Activated T-helper 1 cell treated with Interleukin-2 at 50 U/mL for 16 hours (primary cell): ENCODE results near the gene ACAP2.

ENCODE experiments used
- DNase-seq: peaks from one replicate; pipeline ENCODE4 v3.0.0-alpha.2; 2020; ENCODE audit warnings: low read depth

The ACAP2 gene

GRCh38 chr3:195286115-195286872 lies 156.5 kb downstream of the ACAP2 start:
- DNase-seq, result no peak

GRCh38 chr3:195285372-195285771 lies 157.4 kb downstream of the ACAP2 start:
- DNase-seq, result no peak

- no peak for DNase-seq
These were observed 158.0 kb downstream of the ACAP2 start for GRCh38 chr3:195284842-195285241.

- no peak for DNase-seq
These were observed 159.9 kb downstream of the ACAP2 start for GRCh38 chr3:195282961-195283360.

- no peak for DNase-seq
These were observed 168.4 kb downstream of the ACAP2 start for GRCh38 chr3:195274259-195274966.

GRCh38 chr3:195271410-195272243 lies 171.2 kb downstream of the ACAP2 start:
- DNase-seq, result peak; percentile 82

- peak; percentile 83 for DNase-seq
These were observed 171.9 kb downstream of the ACAP2 start, which contains the start of gene XXYLT1 for GRCh38 chr3:195270817-195271409. Gene XXYLT1 (minus strand): TSS chr3:195271159. CDS start chr3:195271058, 101 bp downstream.

GRCh38 chr3:195270079-195270816 lies 172.6 kb downstream of the ACAP2 start:
- DNase-seq, result no peak

GRCh38 chr3:195269375-195270078 lies 173.3 kb downstream of the ACAP2 start:
- no peak for DNase-seq

- no peak for DNase-seq
These were observed 174.1 kb downstream of the ACAP2 start for GRCh38 chr3:195268576-195269309.

- DNase-seq, result no peak
These were observed 175.7 kb downstream of the ACAP2 start for GRCh38 chr3:195267096-195267495.

GRCh38 chr3:195266428-195266827 lies 176.4 kb downstream of the ACAP2 start:
- DNase-seq, result no peak

GRCh38 chr3:195265363-195265976 lies 177.3 kb downstream of the ACAP2 start:
- no peak for DNase-seq

GRCh38 chr3:195263925-195264600 lies 178.8 kb downstream of the ACAP2 start:
- no peak for DNase-seq

- DNase-seq, result no peak
These were observed 179.5 kb downstream of the ACAP2 start for GRCh38 chr3:195263193-195263924.

- no peak for DNase-seq
These were observed 180.9 kb downstream of the ACAP2 start for GRCh38 chr3:195261925-195262324.

- DNase-seq, result no peak
These were observed 182.4 kb downstream of the ACAP2 start for GRCh38 chr3:195260280-195260905.
